ENCODE measurements around the gene RBM33. TPM values are rescaled to one million over a fixed set of nuclear protein-coding genes. Genes with fewer than 3 reads are reported as not detected.

RBM33 gene
- total and polyA plus RNA-seq, 2 of the 8 experiments (the other 6 are each of a cell fraction or from before 2014, with no cell fraction given): 16.5 to 64.6 TPM

- no peak overlapping the region for H2AFZ ChIP-seq (ENCODE audit: low read length)
- TF ChIP-seq POLR2AphosphoS5 (IDR thresholded peaks at IDR 0.05; ENCODE audit: low read depth, low read length): no peak
- TF ChIP-seq RNF2 (IDR thresholded peaks at IDR 0.05; ENCODE audit: borderline replicate concordance, low read depth, low read length, missing control alignments, poor library complexity, severe bottlenecking): no peak
- no peak for TF ChIP-seq SP1 (IDR thresholded peaks at IDR 0.05; ENCODE audit: low read depth, low read length)
- TF ChIP-seq ZNF274 (IDR thresholded peaks at IDR 0.05; ENCODE audit: borderline replicate concordance, extremely low read depth, low read length): no peak
- TF ChIP-seq PHF8 (conservative IDR thresholded peaks at IDR 0.05; ENCODE audit: low read depth, low read length): no peak
- TF ChIP-seq CEBPB (IDR thresholded peaks at IDR 0.05; ENCODE audit: low read depth, low read length): no peak
- no peak for TF ChIP-seq TAF1 (IDR thresholded peaks at IDR 0.05; ENCODE audit: low read depth, low read length)
- no peak for TF ChIP-seq USF2 (IDR thresholded peaks at IDR 0.05; ENCODE audit: low read length)
- TF ChIP-seq MAFK (IDR thresholded peaks at IDR 0.05; ENCODE audit: low read depth, low read length): no peak
- no peak for TF ChIP-seq HDAC2 (IDR thresholded peaks at IDR 0.05; ENCODE audit: borderline replicate concordance in 1 of 2, low read depth in 2 of 2, low read length in 2 of 2)
- TF ChIP-seq RFX5 (IDR thresholded peaks at IDR 0.05; ENCODE audit: borderline replicate concordance, low read depth, low read length): no peak
- TF ChIP-seq TCF12 (IDR thresholded peaks at IDR 0.05; ENCODE audit: low read depth, low read length): no peak
- no peak for TF ChIP-seq CBX5 (IDR thresholded peaks at IDR 0.05; ENCODE audit: low read depth, low read length)
Observed at GRCh38 chr7:155746188-155746587, 101.7 kb downstream of the RBM33 start.

More at GRCh38 chr7:155746188-155746587, 101.7 kb downstream of the RBM33 start:
- Histone ChIP-seq H3K27me3 (replicated peaks in 1 of 4; ENCODE audit: control insufficient read depth in 3 of 4, extremely low read depth in 1 of 4, insufficient read depth in 3 of 4, low read length in 3 of 4) (no peaks in the 10 kb centered on the region), H3K56ac (replicated peaks; ENCODE audit: insufficient read length, low read depth, low read length) (no peak overlapping the region), H3K4me2 (ENCODE audit: insufficient read depth in 1 of 2, low read depth in 2 of 2, low read length in 2 of 2) (no peak overlapping the region), H3K36me3 (ENCODE audit: control insufficient read depth in 2 of 4, insufficient read depth in 4 of 4, low read length in 3 of 4) (peaks cover 10 to 49% (median 30%) of the 10 kb centered on the region in 4 experiments), H4K91ac (replicated peaks; ENCODE audit: insufficient read length, low read length) (no peak overlapping the region), H2BK20ac (ENCODE audit: low read length) (no peak overlapping the region), H3K9ac (replicated peaks in 1 of 4; ENCODE audit: extremely low read depth in 1 of 4, low read depth in 3 of 4, low read length in 3 of 4) (no peak overlapping the region), H2BK120ac (replicated peaks; ENCODE audit: low read depth, low read length) (no peak overlapping the region), H4K20me1 (replicated peaks in 1 of 2; ENCODE audit: control insufficient read depth in 1 of 2, insufficient read depth in 2 of 2, low read length in 2 of 2) (peaks cover 2 to 11% of the 10 kb centered on the region in 2 experiments), H4K8ac (ENCODE audit: extremely low read depth, insufficient read depth, low read length) (no peak overlapping the region), H3K4ac (replicated peaks; ENCODE audit: insufficient read length, low read depth, low read length) (no peak overlapping the region), H3K79me1 (ENCODE audit: low read depth, low read length) (peaks cover 8% of the 10 kb centered on the region), H3K4me1 (replicated peaks in 1 of 4; ENCODE audit: control insufficient read depth in 3 of 4, insufficient read depth in 4 of 4, low read length in 3 of 4) (peaks cover 0 to 2% (median 0%) of the 10 kb centered on the region in 4 experiments; a peak in 1 of 7 replicates), H3K23ac (ENCODE audit: insufficient read length) (no peak overlapping the region), H3K23me2 (ENCODE audit: low read depth, low read length) (no peaks in the 10 kb centered on the region), H4K5ac (ENCODE audit: insufficient read length, low read depth, low read length) (no peak overlapping the region), H3K14ac (ENCODE audit: insufficient read length) (no peak overlapping the region), H2BK12ac (ENCODE audit: low read depth, low read length) (no peak overlapping the region), H2BK15ac (ENCODE audit: low read length) (no peak overlapping the region), H3K4me3 (ENCODE audit: extremely low read depth in 1 of 4, insufficient read depth in 2 of 4, low read depth in 3 of 4, low read length in 4 of 4) (no peak overlapping the region), H3K27ac (ENCODE audit: low read depth, low read length) (no peak overlapping the region), H3K9me3 (ENCODE audit: insufficient read depth in 2 of 2, low read depth in 1 of 2, low read length in 1 of 2) (no peaks in the 10 kb centered on the region; a peak in 1 of 4 replicates), H3K18ac (ENCODE audit: extremely low read depth, low read length) (no peak overlapping the region), H3K79me2 (ENCODE audit: control insufficient read depth in 1 of 2, insufficient read depth in 2 of 2, low read length in 2 of 2) (peaks cover under 1 to 48% of the 10 kb centered on the region in 2 experiments; a peak in 3 of 4 replicates), H2AK5ac (ENCODE audit: low read depth, low read length) (no peak overlapping the region), H2BK5ac (ENCODE audit: low read depth, low read length) (no peak overlapping the region)
- FAIRE-seq (no peak), DNase-seq (ENCODE audit: low read depth in 1 of 2, low spot score in 2 of 2) (no peak)
- ChIA-PET CTCF (ENCODE audit: partially characterized antibody) (interaction anchor here (1.0 to 2.2 kb wide), 4 partner anchors 11 to 203 kb away, joined by 3 to 5 read pairs (median 3); no protein-coding TSS in a partner anchor), POLR2A (ENCODE audit: partially characterized antibody) (no interaction called here)
- WGBS, 2 experiments (ENCODE audit: extremely low coverage in 1 of 2, insufficient coverage in 1 of 2, insufficient read length in 1 of 2, insufficient replicate concordance in 2 of 2, low coverage in 1 of 2, low lambda C conversion rate in 2 of 2, missing lambda C conversion rate in 1 of 2): 94% methylated on average over 2 of the region's 2 CpGs; no CpG with 5 or more reads in 1 of the 2 experiments
